SU-DHL-6 (cell line): Measurements from ENCODE around the gene TPH1.

Source experiments
- H2AFZ ChIP-seq: fragments of 200-600 bp; sonication (generic); 2 replicates; pipeline ENCODE4 v1.6.1; 2014; ENCODE audit warnings: low read depth, mild to moderate bottlenecking, moderate library complexity, mixed read lengths, antibody characterized with exemption, low read length; ENCODE audit not compliant: severe bottlenecking
- H3F3A ChIP-seq: fragments of 200-600 bp; shearing (Covaris generic); 2 replicates; pipeline ENCODE4 v1.6.0; 2016; ENCODE audit warnings: antibody characterized with exemption, mild to moderate bottlenecking; ENCODE audit not compliant: insufficient read depth
- H3K27ac ChIP-seq: fragments of 200-600 bp; sonication (generic); 2 replicates; pipeline ENCODE4 v1.5.1; 2016; ENCODE audit warnings: low read depth, mild to moderate bottlenecking, low read length, moderate library complexity, mixed read lengths
- H3K27me3 ChIP-seq: fragments of 200-600 bp; sonication (generic), shearing (Covaris generic); 2 replicates; pipeline ENCODE4 v1.6.0; 2014; ENCODE audit warnings: mild to moderate bottlenecking, low read length
- H3K36me3 ChIP-seq: fragments of 200-600 bp; sonication (generic); 2 replicates; pipeline ENCODE4 v1.6.1; 2014; ENCODE audit warnings: mild to moderate bottlenecking, low read length, mixed read lengths
- H3K4me2 ChIP-seq: fragments of 300-600, 200-600 bp; shearing (Covaris generic), sonication (generic); 2 replicates; pipeline ENCODE4 v1.6.0; 2014; ENCODE audit warnings: low read length, low read depth, mild to moderate bottlenecking; ENCODE audit not compliant: poor library complexity, severe bottlenecking
- H3K4me3 ChIP-seq: fragments of 200-600 bp; sonication (generic); 2 replicates; pipeline ENCODE4 v1.5.1; 2014; ENCODE audit warnings: antibody characterized with exemption, low read length, mild to moderate bottlenecking, mixed read lengths; ENCODE audit not compliant: insufficient read depth, poor library complexity, severe bottlenecking
- H3K79me2 ChIP-seq: fragments of 200-600 bp; sonication (generic); 2 replicates; pipeline ENCODE4 v1.6.1; 2014; ENCODE audit warnings: mild to moderate bottlenecking, low read length, moderate library complexity; ENCODE audit not compliant: insufficient read depth
- H3K9ac ChIP-seq: fragments of 200-600 bp; sonication (generic); 2 replicates; pipeline ENCODE4 v1.7.0; 2014; ENCODE audit warnings: mild to moderate bottlenecking, low read length
- H3K9me2 ChIP-seq: fragments of 200-600 bp; sonication (generic); replicated peaks from 2 replicates; pipeline ENCODE4 v1.6.1; 2014; ENCODE audit warnings: low read length; ENCODE audit not compliant: insufficient read depth
- H3K9me3 ChIP-seq: fragments of 200-600 bp; sonication (generic); 2 replicates; pipeline ENCODE4 v1.6.1; 2014; ENCODE audit warnings: low read length, mixed read lengths; ENCODE audit not compliant: insufficient read depth
- H4K20me1 ChIP-seq: fragments of 200-600 bp; sonication (generic); 2 replicates; pipeline ENCODE4 v1.6.1; 2014; ENCODE audit warnings: low read depth, mild to moderate bottlenecking, antibody characterized with exemption, low read length, moderate library complexity, mixed read lengths
- CTCF ChIP-seq: fragments of 200-600 bp; sonication (generic); IDR thresholded peaks from one replicate; pipeline ENCODE4 v1.5.1; 2017; ENCODE audit warnings: antibody characterized with exemption, mild to moderate bottlenecking, low read length, moderate library complexity; ENCODE audit not compliant: insufficient read depth, poor library complexity, severe bottlenecking
- EZH2phosphoT487 ChIP-seq: fragments of 200-600 bp; sonication (generic), shearing (Covaris generic); conservative IDR thresholded peaks from 2 replicates; pipeline ENCODE4 v1.6.1; 2018; ENCODE audit warnings: mild to moderate bottlenecking, antibody characterized with exemption, low read length, moderate library complexity, mixed read lengths

The TPH1 gene

GRCh38 chr11:18088366-18088765 lies 42.3 kb upstream of the TPH1 start:
- Histone ChIP-seq H2AFZ (no peak overlapping the region), H3K36me3 (peaks cover 68% of the 10 kb centered on the region), H3K4me2 (no peak overlapping the region), H3K79me2 (no peaks in the 10 kb centered on the region), H3K4me3 (no peak overlapping the region), H3K9ac (no peak overlapping the region), H3F3A (peaks cover 3% of the 10 kb centered on the region; the same call in 1 of the 2 replicates), H3K9me2 (no peaks in the 10 kb centered on the region), H4K20me1 (no peaks in the 10 kb centered on the region), H3K27me3 (no peaks in the 10 kb centered on the region), H3K27ac (no peak overlapping the region), H3K9me3 (no peaks in the 10 kb centered on the region)
- TF ChIP-seq CTCF, result no peak
- no peak for TF ChIP-seq EZH2phosphoT487

GRCh38 chr11:18081551-18081950 lies 35.5 kb upstream of the TPH1 start:
- no peak overlapping the region for H2AFZ ChIP-seq
- H3K4me3 ChIP-seq, result no peak overlapping the region
- H3K4me2 ChIP-seq, result no peak overlapping the region
- TF ChIP-seq CTCF, result no peak
- H3K79me2 ChIP-seq, result no peaks in the 10 kb centered on the region
- no peak overlapping the region for H3K27ac ChIP-seq
- peaks cover 49% of the 10 kb centered on the region for H3K36me3 ChIP-seq
- no peaks in the 10 kb centered on the region for H3K9me3 ChIP-seq
- no peaks in the 10 kb centered on the region; the same call in 1 of the 2 replicates for H3F3A ChIP-seq
- H3K27me3 ChIP-seq, result no peaks in the 10 kb centered on the region
- no peak overlapping the region for H3K9ac ChIP-seq
- H3K9me2 ChIP-seq, result no peaks in the 10 kb centered on the region
- no peaks in the 10 kb centered on the region for H4K20me1 ChIP-seq

GRCh38 chr11:18080451-18080850 lies 34.4 kb upstream of the TPH1 start:
- no peaks in the 10 kb centered on the region for H3K27me3 ChIP-seq
- peaks cover 44% of the 10 kb centered on the region for H3K36me3 ChIP-seq
- H3K4me3 ChIP-seq, result no peak overlapping the region
- TF ChIP-seq CTCF, result no peak
- no peak for TF ChIP-seq EZH2phosphoT487
- H3F3A ChIP-seq, result no peaks in the 10 kb centered on the region; the same call in 1 of the 2 replicates
- no peak overlapping the region for H3K27ac ChIP-seq
- H3K9ac ChIP-seq, result no peak overlapping the region
- H3K9me2 ChIP-seq, result no peaks in the 10 kb centered on the region
- H4K20me1 ChIP-seq, result no peaks in the 10 kb centered on the region
- no peaks in the 10 kb centered on the region for H3K79me2 ChIP-seq
- no peak overlapping the region for H3K4me2 ChIP-seq
- H3K9me3 ChIP-seq, result no peaks in the 10 kb centered on the region
- H2AFZ ChIP-seq, result no peak overlapping the region

GRCh38 chr11:18078909-18079308 lies 32.8 kb upstream of the TPH1 start:
- no peaks in the 10 kb centered on the region for H4K20me1 ChIP-seq
- H3K4me3 ChIP-seq, result no peak overlapping the region
- H3K4me2 ChIP-seq, result no peak overlapping the region
- no peaks in the 10 kb centered on the region for H3K79me2 ChIP-seq
- TF ChIP-seq EZH2phosphoT487 (no peak), CTCF (no peak)
- H2AFZ ChIP-seq, result no peak overlapping the region
- H3K9ac ChIP-seq, result no peak overlapping the region
- no peaks in the 10 kb centered on the region for H3K9me3 ChIP-seq
- H3F3A ChIP-seq, result no peaks in the 10 kb centered on the region; the same call in 1 of the 2 replicates
- H3K9me2 ChIP-seq, result no peaks in the 10 kb centered on the region
- no peaks in the 10 kb centered on the region for H3K27me3 ChIP-seq
- H3K36me3 ChIP-seq, result peaks cover 38% of the 10 kb centered on the region
- H3K27ac ChIP-seq, result no peak overlapping the region
